Colonic mucosa (tissue), 4 donors: Measurements from ENCODE around the gene KIF26A. TPM values are rescaled to one million over a fixed set of nuclear protein-coding genes. Genes with fewer than 3 reads are reported as not detected.

Experiments used
- DNase-seq: peaks from one replicate; pipeline ENCODE4 v3.0.0-alpha.2; 2020
- H3K27ac ChIP-seq: fragments of 200-600 bp; one replicate; pipeline ENCODE4 v1.8.0; 2021
- H3K27me3 ChIP-seq: fragments of 200-600 bp; one replicate; pipeline ENCODE4 v1.8.0; 2021
- H3K36me3 ChIP-seq: fragments of 200-600 bp; one replicate; pipeline ENCODE4 v1.8.0; 2021
- H3K4me1 ChIP-seq: fragments of 200-600 bp; one replicate; pipeline ENCODE4 v1.8.0; 2021; ENCODE audit warnings: mild to moderate bottlenecking
- H3K4me3 ChIP-seq: fragments of 200-600 bp; one replicate; pipeline ENCODE4 v1.8.0; 2021
- H3K9ac ChIP-seq, 2 donors: one replicate each; pipeline ENCODE4 v1.7.0; 2013; ENCODE audit warnings: control low read depth in 2 of 2, low read depth in 2 of 2, low read length in 2 of 2
- H3K9me3 ChIP-seq: fragments of 200-600 bp; one replicate; pipeline ENCODE4 v1.8.0; 2021
- CTCF ChIP-seq: fragments of 200-600 bp; IDR thresholded peaks from one replicate; pipeline ENCODE4 v1.8.0; 2022; ENCODE audit warnings: antibody characterized with exemption, mild to moderate bottlenecking
- intact Hi-C: fragments of 100-400 bp; cut with DNase I; formaldehyde crosslinking; loops from one replicate; pipeline ENCODE4 v1.14.1; 2022
- total RNA-seq, 2 donors: library from RNA; stranded (reverse); fragmentation: NEBNext Ultra II Directional in 1 of 2; extraction: Animal tissue kit (Norgen Biotek cat#: 25700) in 1 of 2; gene quantifications; one replicate each; pipeline ENCODE4 v1.2.1, GENCODE V29; 2021
- donor health status: healthy.
- donor health status: DM: no; HTN: no; CAD: no.
- donor health status: DM: no; HTN: no; CAD: no.

Gene KIF26A
- total RNA-seq, 2 donors from 2014 or later: 6.6 to 20.0 TPM

DNA sequence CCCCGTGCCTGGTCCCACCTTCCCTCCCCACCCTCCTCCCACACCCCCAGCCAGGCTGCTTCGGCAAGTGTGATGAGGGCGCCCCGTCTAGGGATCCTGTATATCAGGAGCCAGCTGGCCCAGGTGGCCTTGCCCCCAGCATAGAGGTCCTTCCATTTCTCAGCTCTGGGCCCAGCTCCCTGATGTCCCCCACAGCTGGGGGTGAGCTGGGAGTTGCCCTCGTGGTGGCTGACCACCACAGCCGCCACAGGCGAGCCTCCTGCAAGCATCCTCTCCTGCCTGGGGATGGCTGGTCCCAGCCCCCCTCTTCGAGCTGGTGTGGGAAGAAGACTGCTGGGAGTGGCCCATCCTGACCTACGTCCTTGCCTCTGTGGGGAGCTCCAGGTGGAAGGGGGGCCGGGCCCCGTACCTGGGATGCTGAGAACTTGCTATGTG is 45.4 kb upstream of the KIF26A start:
- Histone ChIP-seq H3K4me3 (no peak overlapping the region), H3K27me3 (no peaks in the 10 kb centered on the region), H3K9ac (no peak overlapping the region), H3K36me3 (no peaks in the 10 kb centered on the region), H3K9me3 (no peaks in the 10 kb centered on the region), H3K4me1 (peaks cover under 1% of the 10 kb centered on the region), H3K27ac (no peak overlapping the region)
- peak; percentile 18 for DNase-seq
- intact Hi-C loops: loop anchor here (10.0 kb wide), 1 partner anchor 472 kb away; no protein-coding TSS in a partner anchor
- no peak for TF ChIP-seq CTCF

GRCh38 chr14:104093366-104094055 is 44.9 kb upstream of the KIF26A start:
- H3K9me3 ChIP-seq: no peaks in the 10 kb centered on the region
- no peak overlapping the region for H3K4me3 ChIP-seq
- H3K27ac ChIP-seq: no peak overlapping the region
- no peaks in the 10 kb centered on the region for H3K36me3 ChIP-seq
- no peak for DNase-seq
- intact Hi-C loops: loop anchor here (10.0 kb wide), 1 partner anchor 471 kb away; no protein-coding TSS in a partner anchor
- TF ChIP-seq CTCF: no peak
- H3K27me3 ChIP-seq: no peaks in the 10 kb centered on the region
- no peak overlapping the region for H3K9ac ChIP-seq
- H3K4me1 ChIP-seq: no peaks in the 10 kb centered on the region

DNA sequence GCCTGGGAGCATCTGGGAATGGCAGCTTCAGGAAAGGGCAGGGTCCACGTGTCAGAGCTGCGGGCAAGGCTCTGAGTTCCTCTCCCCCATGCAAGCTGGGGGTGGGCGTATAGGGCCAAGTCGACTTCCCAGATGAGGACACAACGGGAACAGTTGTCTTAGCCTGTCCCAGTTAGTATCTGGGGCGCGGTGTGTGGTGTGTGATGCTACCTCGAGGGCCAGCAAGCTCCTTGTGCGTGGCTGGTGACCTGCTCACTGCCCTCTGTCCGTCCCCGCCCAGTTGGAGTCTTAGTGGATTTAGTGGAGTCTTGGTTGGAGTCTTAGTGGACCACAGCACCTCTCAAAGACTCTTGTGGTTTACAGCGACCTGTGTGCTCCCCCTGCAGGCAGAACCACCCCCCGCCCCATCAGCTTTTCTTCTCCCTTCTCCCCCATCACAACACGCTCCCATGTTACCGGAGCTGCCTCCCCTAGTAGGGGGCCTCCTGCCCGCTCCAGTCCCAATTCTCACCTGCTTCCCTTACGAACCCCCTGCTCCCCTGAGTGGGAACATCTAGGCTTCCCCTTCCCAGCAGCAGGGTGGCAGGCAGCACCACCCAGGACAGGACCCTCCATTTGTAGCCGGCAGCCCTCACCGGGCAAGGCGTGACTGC is 44.2 kb upstream of the KIF26A start:
- Histone ChIP-seq H3K9ac (peak overlapping the region in 1 of 2 donors; percentile 8), H3K4me3 (no peak overlapping the region), H3K36me3 (no peaks in the 10 kb centered on the region), H3K9me3 (no peaks in the 10 kb centered on the region), H3K27me3 (no peaks in the 10 kb centered on the region), H3K27ac (no peak overlapping the region), H3K4me1 (no peaks in the 10 kb centered on the region)
- no peak for DNase-seq
- intact Hi-C loops: loop anchor here (10.0 kb wide), 1 partner anchor 471 kb away; no protein-coding TSS in a partner anchor
- TF ChIP-seq CTCF: no peak

DNA sequence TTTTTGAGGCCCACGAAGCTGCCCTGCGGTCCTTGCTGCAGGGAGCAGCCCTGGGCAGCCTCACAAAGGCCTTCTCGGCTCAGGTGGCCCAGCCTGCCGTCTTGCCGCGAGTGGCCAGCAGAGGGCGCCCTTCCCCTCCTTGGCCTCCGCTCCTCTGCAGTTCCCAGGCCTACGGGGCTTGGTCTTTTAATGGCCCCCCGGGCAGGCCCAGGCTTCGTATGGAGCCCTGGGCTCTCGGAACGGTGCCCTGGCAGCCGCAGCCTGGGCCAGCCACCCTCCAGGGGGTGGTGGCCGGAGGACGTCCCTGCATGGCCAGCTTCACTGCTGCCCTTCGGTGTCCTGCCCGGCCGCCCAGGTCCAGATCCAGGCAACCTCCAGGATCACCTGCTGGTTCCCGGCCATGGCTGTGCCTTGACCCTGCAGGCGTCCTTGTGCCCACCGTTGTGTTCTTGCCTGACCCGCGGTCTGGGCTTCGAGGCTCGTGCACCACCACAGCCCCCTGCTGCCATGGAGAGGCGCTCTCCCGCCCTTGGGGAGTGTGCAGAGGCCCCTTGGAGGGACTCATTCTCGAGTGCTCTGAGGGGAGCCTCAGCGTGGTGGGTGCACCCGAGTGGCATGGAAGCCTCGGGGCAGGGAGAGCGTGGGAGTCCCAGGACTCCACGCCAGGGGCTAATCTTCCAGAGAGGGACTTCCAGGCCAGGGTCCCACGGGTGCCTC is 43.5 kb upstream of the KIF26A start:
- peak; percentile 82 for DNase-seq
- Histone ChIP-seq H3K9ac (peak overlapping the region in 1 of 2 donors; percentile 8), H3K9me3 (no peaks in the 10 kb centered on the region), H3K27me3 (no peaks in the 10 kb centered on the region), H3K4me1 (peaks cover 2% of the 10 kb centered on the region), H3K36me3 (no peaks in the 10 kb centered on the region), H3K27ac (no peak overlapping the region), H3K4me3 (no peak overlapping the region)
- intact Hi-C loops: loop anchor here (5.0 to 10.0 kb wide), 2 partner anchors 37 to 470 kb away; no protein-coding TSS in a partner anchor
- TF ChIP-seq CTCF: peak; percentile 97
